Esophagus muscularis mucosa (tissue), 4 donors: Measurements from ENCODE around the gene CSTF3. TPM values are rescaled to one million over a fixed set of nuclear protein-coding genes. Genes with fewer than 3 reads are reported as not detected.
A peak's percentile ranks its signal among the peaks of the same experiment; 100 is the strongest.

Experiments
- DNase-seq: peaks from one replicate; pipeline ENCODE4 v3.0.0-alpha.2; 2017; ENCODE audit errors: extremely low spot score
- H3K27ac ChIP-seq, 4 donors: fragments of 200-600 bp; sonication (generic); replicated peaks in 1 of 4; 1 replicate in 3 of 4; 2 replicates in 1 of 4; pipeline ENCODE4 v1.5.1; 2016 to 2019; ENCODE audit warnings: mild to moderate bottlenecking in 1 of 4
- H3K27me3 ChIP-seq, 4 donors: fragments of 200-600 bp; sonication (generic); one replicate each; pipeline versions ENCODE4 v1.5.1 to v1.6.0; 2016 to 2019
- H3K36me3 ChIP-seq, 4 donors: fragments of 200-600 bp; sonication (generic); one replicate each; pipeline ENCODE4 v1.5.1; 2016 to 2019
- H3K4me1 ChIP-seq, 4 donors: fragments of 200-600 bp; sonication (generic); one replicate each; pipeline ENCODE4 v1.5.1; 2016 to 2019
- H3K4me3 ChIP-seq, 4 donors: fragments of 200-600 bp; sonication (generic); 1 replicate in 2 of 4; 2 replicates in 2 of 4; pipeline ENCODE4 v1.5.1; 2016 to 2019; ENCODE audit warnings: mild to moderate bottlenecking in 4 of 4, moderate library complexity in 1 of 4
- H3K9me3 ChIP-seq, 4 donors: fragments of 200-600 bp; sonication (generic); 1 replicate in 3 of 4; 2 replicates in 1 of 4; pipeline ENCODE4 v1.5.1; 2016 to 2019
- EP300 ChIP-seq: sonication (generic); formaldehyde crosslinking; IDR thresholded peaks from one replicate; pipeline ENCODE4 v1.6.1; 2017; ENCODE audit warnings: antibody characterized with exemption
- POLR2A ChIP-seq: fragments of 450-650 bp; IDR thresholded peaks from one replicate; pipeline ENCODE4 v1.6.1; 2017; ENCODE audit warnings: antibody characterized with exemption, moderate library complexity, mild to moderate bottlenecking, low read depth
- POLR2AphosphoS5 ChIP-seq, 2 donors: sonication (generic); formaldehyde crosslinking; IDR thresholded peaks; one replicate each; pipeline ENCODE4 v1.6.1; 2017; ENCODE audit warnings: antibody characterized with exemption in 2 of 2
- WGBS: methylation state at CpG from one replicate; pipeline ENCODE4 v1.1.5; 2018; 5-methylcytosine and 5-hydroxymethylcytosine counted together
- intact Hi-C: fragments of 100-400 bp; cut with DNase I; formaldehyde crosslinking; loops from one replicate; pipeline ENCODE4 v1.15.1; 2023
- total RNA-seq, 4 donors: library from RNA; depleted of rRNA; stranded (reverse); fragments of >200 nt; gene quantifications; one replicate each; pipeline versions ENCODE4 v1.1.0 to v1.2.1, GENCODE V29; 2016
- TF ChIP-seq, protein P1 (sequence below), 3 experiments: fragments of 200-600 bp in 2 of 3; fragments of 450-650 bp in 1 of 3; sonication (generic) in 2 of 3; IDR thresholded peaks; one replicate each; pipeline ENCODE4 v1.5.1; 2017 to 2019; ENCODE audit warnings: antibody characterized with exemption in 3 of 3, mild to moderate bottlenecking in 2 of 3, moderate library complexity in 1 of 3

CSTF3 gene
- total RNA-seq, 4 donors from 2014 or later, result 7.1 to 12.5 (median 9.5) TPM

DNA sequence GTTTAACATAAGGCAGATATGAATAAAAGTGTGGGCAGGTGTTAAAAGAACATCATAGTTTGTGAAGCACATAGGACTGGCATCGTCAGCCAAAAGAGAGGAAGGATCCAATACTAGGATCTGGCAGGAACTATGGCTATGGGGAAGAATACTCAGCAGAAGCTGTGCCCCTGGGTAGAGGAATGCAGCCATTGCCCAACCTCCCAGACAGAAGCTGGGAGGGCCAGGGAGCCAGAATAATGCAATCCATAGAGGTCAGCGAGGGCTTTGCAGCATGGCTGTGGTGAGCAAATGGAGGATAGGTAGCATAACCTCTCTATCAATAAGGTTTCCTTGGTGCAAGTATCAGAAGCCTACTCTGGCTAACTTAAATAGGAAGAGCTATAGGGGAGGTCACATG lies 11.7 kb upstream of the CSTF3 start:
- 63% methylated on average over 2 of the region's 2 CpGs for WGBS
- Histone ChIP-seq H3K4me3 (no peak overlapping the region), H3K27ac (no peak overlapping the region), H3K4me1 (peaks cover 8 to 17% (median 11%) of the 10 kb centered on the region in 4 donors), H3K9me3 (no peaks in the 10 kb centered on the region), H3K36me3 (no peaks in the 10 kb centered on the region), H3K27me3 (no peaks in the 10 kb centered on the region)
- intact Hi-C loops, result loop anchor here (10.0 kb wide), 1 partner anchor 52 kb away; no protein-coding TSS in a partner anchor
- TF ChIP-seq, protein P1, sequence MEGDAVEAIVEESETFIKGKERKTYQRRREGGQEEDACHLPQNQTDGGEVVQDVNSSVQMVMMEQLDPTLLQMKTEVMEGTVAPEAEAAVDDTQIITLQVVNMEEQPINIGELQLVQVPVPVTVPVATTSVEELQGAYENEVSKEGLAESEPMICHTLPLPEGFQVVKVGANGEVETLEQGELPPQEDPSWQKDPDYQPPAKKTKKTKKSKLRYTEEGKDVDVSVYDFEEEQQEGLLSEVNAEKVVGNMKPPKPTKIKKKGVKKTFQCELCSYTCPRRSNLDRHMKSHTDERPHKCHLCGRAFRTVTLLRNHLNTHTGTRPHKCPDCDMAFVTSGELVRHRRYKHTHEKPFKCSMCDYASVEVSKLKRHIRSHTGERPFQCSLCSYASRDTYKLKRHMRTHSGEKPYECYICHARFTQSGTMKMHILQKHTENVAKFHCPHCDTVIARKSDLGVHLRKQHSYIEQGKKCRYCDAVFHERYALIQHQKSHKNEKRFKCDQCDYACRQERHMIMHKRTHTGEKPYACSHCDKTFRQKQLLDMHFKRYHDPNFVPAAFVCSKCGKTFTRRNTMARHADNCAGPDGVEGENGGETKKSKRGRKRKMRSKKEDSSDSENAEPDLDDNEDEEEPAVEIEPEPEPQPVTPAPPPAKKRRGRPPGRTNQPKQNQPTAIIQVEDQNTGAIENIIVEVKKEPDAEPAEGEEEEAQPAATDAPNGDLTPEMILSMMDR (IDR thresholded peaks at IDR 0.05), result no peak
- TF ChIP-seq POLR2A (no peak), EP300 (no peak), POLR2AphosphoS5 (IDR thresholded peaks at IDR 0.05) (no peak)
- DNase-seq, result no peak

DNA sequence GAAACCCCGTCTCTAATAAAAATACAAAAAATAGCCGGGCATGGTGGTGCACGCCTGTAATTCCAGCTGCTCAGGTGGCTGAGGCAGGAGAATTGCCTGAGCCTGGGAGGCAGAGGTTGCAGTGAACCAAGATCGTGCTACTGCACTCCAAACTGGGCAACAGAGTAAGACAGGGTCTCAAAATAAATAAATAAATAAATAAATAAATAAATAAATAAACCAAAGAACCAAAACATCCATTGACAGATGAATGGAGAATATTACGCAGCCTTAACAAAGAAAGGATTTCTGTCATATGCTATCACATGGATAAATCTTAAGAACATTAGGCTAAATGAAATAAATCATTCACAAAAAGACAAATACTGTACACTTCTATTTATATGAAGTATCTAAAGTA lies 11.1 kb upstream of the CSTF3 start:
- WGBS, result 97% methylated on average over 5 of the region's 5 CpGs
- intact Hi-C loops, result loop anchor here (10.0 kb wide), 1 partner anchor 52 kb away; no protein-coding TSS in a partner anchor

GRCh38 chr11:33171251-33171650 lies 10.0 kb upstream of the CSTF3 start:
- no peak for TF ChIP-seq POLR2AphosphoS5 (IDR thresholded peaks at IDR 0.05)
- no peak for TF ChIP-seq EP300
- no peak for TF ChIP-seq POLR2A
- TF ChIP-seq, protein P1 (IDR thresholded peaks at IDR 0.05), result no peak
- no peak for DNase-seq
- H3K36me3 ChIP-seq, result no peaks in the 10 kb centered on the region
- no peaks in the 10 kb centered on the region for H3K27me3 ChIP-seq
- H3K4me1 ChIP-seq, result peaks cover 8 to 17% (median 14%) of the 10 kb centered on the region in 4 donors
- no peak overlapping the region for H3K27ac ChIP-seq
- H3K9me3 ChIP-seq, result no peaks in the 10 kb centered on the region
- WGBS, result 97% methylated on average over 1 of the region's 1 CpG
- H3K4me3 ChIP-seq, result no peak overlapping the region
- intact Hi-C loops, result loop anchor here (10.0 kb wide), 1 partner anchor 54 kb away; no protein-coding TSS in a partner anchor

More for the DNA sequence above, 11.1 kb upstream of the CSTF3 start:
- DNase-seq, result no peak
- Histone ChIP-seq H3K27me3 (no peaks in the 10 kb centered on the region), H3K4me1 (peaks cover 8 to 13% (median 9%) of the 10 kb centered on the region in 4 donors), H3K27ac (no peak overlapping the region), H3K4me3 (no peak overlapping the region), H3K9me3 (no peaks in the 10 kb centered on the region), H3K36me3 (no peaks in the 10 kb centered on the region)
- TF ChIP-seq POLR2A (no peak), POLR2AphosphoS5 (IDR thresholded peaks at IDR 0.05) (no peak), EP300 (no peak)
- TF ChIP-seq, protein P1 (IDR thresholded peaks at IDR 0.05), result no peak

- WGBS, result 23% methylated on average over 4 of the region's 4 CpGs
- Histone ChIP-seq H3K4me3 (no peak overlapping the region), H3K36me3 (no peaks in the 10 kb centered on the region), H3K4me1 (peaks cover 8 to 22% (median 14%) of the 10 kb centered on the region in 4 donors), H3K27ac (peak overlapping the region in 2 of 4 donors; percentile 36 to 43), H3K27me3 (no peaks in the 10 kb centered on the region), H3K9me3 (no peaks in the 10 kb centered on the region)
- TF ChIP-seq, protein P1 (IDR thresholded peaks at IDR 0.05), result no peak
- TF ChIP-seq POLR2AphosphoS5 (IDR thresholded peaks at IDR 0.05), result no peak
- TF ChIP-seq EP300, result no peak
- no peak for TF ChIP-seq POLR2A
- intact Hi-C loops, result loop anchor here (10.0 kb wide), 1 partner anchor 606 kb away; the partner anchor contains the start of gene FBXO3
- DNase-seq, result no peak
These were observed 7.5 kb upstream of the CSTF3 start for GRCh38 chr11:33168709-33169200.
